ENCODE measurements around the gene ZNF571. TPM values are rescaled to one million over a fixed set of nuclear protein-coding genes. Genes with fewer than 3 reads are reported as not detected.

Gene ZNF571
- polyA plus RNA-seq (ENCODE audit: insufficient read length in 3 of 3), result 10 to 100 TPM in 2 of 3 donors, 1 to 10 TPM in 1; 9.3 to 11.2 (median 10.9) TPM

DNA sequence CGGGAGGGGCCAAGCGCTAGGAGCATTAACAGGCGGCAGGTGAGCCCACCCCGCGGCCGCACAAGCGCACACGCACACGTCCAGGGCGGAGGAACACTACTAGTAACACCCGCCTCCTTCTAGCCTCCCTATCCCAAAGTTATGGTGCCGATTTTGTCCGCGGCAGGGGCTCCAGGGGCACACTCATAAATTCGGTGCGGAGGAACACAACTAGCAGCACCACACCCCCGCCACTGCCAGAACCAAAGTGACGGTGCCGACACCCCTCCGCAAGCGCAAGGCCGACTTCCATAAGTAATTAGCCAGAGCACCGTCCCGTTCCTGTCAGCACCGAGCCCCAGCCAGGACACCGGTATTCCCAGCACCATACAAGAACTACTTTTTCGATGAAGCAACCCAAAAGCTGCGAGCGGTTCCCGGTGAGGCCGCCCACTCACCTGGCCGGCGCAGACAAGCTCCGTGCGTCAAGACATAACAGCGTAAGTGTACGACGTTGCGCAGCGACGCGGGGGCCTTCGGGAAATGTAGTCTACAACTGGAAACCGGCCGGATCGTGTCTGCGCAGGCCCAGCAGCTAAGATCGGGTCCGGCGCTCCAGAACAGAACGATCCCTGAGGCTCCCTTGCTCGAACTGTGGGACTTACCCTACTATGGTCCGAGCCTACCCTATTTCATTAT is at the start of gene ZNF571, which contains the start of gene ZNF540:
Gene ZNF571, minus strand, starts transcription at position 489 of the 678 bp plus-strand sequence. CDS start 8,116 bp downstream, outside the sequence.
Gene ZNF540, plus strand, starts transcription at position 573 of the 678 bp plus-strand sequence. CDS start 3,572 bp downstream, outside the sequence.
- peak; percentile 86 to 92 (median 88) for DNase-seq (ENCODE audit: low read depth in 3 of 3, low spot score in 2 of 3)

DNA sequence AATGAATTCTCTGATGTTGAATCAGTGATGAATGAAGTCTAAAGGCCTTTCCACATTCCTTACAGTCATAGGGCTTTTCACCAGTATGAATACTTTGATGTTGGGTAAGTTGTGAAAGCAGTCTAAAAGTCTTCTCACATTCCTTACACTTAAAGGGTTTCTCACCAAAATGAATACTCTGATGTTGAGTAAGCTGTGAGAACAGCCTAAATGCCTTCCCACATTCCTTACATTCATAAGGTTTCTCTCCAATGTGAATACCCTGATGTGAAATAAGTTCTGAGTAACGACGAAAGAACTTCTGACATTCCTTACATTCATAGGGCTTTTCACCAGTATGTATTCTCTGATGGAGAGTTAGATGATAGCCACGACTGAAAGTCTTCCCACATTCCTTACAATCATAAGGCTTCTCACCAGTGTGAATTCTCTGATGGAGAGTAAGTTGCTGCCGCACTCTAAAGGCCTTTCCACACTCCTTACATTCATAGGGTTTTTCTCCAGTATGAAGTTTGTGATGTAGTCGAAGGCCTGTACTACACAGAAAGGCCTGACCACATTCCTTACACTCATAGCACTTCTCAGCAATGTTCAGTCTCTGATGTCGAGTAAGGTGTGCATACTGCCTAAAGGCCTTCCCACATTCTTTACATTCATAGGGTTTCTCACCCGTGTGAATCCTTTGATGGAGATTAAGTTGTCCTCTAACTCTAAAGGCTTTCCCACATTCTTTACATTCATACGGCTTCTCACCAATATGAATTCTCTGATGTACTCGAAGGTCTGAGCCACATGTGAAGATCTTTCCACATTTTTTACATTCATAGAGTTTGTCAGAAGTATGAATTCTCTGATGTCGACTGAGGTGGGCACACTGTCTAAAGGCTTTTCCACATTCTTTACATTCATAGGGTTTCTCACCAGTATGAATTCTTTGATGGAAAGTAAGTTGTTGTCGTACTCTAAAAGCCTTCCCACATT is 40.8 kb upstream of the ZNF571 start:
- no peak for DNase-seq (ENCODE audit: low read depth in 3 of 3, low spot score in 2 of 3)

DNA sequence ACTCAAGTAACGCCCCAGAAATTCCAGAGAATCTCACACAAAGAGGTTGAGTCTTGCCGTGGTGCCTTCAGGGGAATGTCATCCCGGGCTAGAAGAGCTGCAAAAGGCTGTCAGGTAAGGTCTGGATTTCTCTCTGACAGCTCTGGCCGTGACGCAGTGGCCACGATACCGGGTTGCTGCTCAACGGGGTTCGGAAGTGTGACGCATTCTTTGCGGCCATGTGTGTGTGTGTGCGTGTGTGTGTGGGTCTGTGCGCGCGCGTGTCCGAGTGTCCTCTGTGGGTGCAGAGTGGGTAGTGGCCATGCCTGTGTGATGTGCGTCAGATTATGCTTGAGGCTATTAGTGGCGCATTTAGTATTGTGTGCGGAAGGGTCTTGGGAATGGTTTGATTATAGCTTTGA is 390 bp upstream of the ZNF571 start:
- no peak for DNase-seq (ENCODE audit: low read depth in 3 of 3, low spot score in 2 of 3)

DNA sequence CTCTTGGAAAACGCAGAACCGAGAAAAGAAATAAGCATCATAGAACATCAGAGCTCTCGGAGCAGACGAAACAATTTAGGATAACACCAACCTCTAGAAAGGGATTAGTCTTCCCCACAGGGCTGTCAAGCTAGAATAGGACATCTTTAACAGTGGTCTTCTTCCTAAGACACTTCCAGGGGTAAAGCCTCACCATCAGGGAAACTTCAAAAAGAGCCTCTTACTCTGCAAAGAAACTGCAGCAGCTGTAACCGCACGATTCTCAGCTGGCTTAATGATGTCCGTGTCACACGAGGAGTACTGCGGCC is 642 bp downstream of the ZNF571 start:
- peak; percentile 19 to 58 (median 53) for DNase-seq (ENCODE audit: low read depth in 3 of 3, low spot score in 2 of 3)

DNA sequence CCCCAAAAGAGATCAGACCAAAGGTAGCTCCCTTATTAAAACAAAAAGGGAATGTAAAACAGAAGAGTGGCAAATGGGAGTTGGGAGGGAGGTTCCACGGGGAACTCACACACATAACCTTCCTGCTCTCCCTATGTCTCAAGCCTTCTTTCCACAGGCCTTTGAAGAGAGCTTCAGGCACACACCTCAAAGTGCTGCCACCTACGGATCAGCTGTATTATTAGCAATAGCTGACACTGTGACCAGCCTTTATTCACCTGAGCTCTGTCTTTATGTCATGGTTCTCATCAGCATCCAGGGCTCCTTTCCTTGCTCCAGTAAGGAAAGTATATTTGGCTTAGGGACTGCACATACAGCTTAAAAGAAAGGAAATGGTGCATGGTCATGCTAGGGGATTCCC is 11.3 kb downstream of the ZNF571 start:
- no peak for DNase-seq (ENCODE audit: low read depth in 3 of 3, low spot score in 2 of 3)

DNA sequence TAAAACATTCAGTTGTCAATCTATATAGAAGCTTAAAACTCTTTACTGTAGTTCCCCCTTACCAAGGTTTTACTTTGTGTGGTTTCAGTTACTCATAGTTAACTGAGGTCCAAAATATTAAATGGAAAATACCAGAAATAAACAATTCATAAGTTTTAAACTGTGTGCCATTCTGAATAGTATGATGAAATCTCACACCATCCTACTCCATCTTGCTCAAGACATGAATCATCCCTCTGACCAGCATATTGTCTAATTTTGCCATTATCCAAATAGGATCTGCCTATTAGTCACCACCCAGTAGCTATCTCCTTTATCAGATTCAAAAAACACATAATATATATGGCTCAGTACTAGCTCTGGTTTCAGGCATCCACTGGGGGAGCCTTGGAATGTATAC is 22.4 kb downstream of the ZNF571 start:
- DNase-seq (ENCODE audit: low read depth in 3 of 3, low spot score in 2 of 3), result no peak

DNA sequence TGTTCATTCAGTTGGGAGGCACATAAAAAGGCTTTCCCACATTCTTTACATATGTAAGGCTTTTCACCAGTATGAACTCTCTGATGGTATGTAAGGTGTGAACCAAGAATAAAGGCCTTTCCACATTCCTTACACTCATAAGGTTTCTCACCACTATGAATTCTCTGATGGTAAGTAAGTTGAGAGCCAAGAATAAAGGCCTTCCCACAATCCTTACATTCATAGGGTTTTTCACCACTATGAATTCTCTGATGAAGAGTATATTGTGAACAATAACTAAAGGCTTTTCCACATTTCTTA is 29.3 kb downstream of the ZNF571 start:
- no peak for DNase-seq (ENCODE audit: low read depth in 3 of 3, low spot score in 2 of 3)

DNA sequence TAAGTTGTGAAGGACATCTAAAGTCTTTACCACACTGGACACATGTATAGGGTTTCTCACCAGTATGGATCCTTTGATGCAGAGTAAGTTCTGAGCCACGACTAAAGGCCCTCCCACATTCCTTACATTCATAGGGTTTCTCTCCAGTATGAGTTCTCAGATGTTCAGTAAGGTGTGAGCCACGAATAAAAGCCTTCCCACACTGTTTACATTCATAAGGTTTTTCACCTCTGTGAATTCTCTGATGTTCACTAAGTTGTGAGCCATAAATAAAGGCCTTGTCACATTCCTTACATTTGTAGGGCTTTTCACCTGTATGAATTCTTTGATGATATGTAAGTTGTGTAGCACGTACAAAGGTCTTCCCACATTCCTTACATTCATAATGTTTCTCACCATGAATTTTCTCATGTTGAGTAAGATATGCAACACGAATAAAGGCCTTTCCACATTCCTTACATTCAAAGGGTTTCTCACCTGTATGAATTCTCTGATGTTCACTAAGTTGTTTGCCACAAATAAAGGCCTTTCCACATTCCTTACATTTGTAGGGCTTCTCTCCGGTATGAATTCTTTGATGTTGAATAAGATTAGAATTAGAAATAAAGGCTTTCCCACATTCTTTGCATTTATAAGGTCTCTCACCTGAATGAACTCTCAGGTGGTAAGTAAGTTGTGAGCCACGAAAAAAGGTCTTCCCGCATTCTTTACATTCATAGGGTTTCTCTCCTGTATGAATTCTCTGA is 29.8 kb downstream of the ZNF571 start:
- no peak for DNase-seq (ENCODE audit: low read depth in 3 of 3, low spot score in 2 of 3)

DNA sequence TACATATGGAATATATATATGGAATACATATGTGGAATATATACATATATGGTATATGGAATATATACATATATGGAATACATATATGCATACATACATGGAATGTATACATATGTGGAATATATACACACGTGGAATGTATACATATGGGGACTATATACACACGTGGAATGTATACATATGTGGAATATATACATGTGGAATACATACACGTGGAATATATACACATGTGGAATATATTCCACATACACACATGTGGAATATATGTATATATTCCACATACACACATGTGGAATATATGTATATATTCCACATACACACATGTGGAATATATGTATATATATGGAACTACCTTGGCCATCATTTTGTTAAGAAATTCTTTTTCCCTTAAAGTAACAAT is 31.1 kb downstream of the ZNF571 start:
- DNase-seq (ENCODE audit: low read depth in 3 of 3, low spot score in 2 of 3), result no peak

DNA sequence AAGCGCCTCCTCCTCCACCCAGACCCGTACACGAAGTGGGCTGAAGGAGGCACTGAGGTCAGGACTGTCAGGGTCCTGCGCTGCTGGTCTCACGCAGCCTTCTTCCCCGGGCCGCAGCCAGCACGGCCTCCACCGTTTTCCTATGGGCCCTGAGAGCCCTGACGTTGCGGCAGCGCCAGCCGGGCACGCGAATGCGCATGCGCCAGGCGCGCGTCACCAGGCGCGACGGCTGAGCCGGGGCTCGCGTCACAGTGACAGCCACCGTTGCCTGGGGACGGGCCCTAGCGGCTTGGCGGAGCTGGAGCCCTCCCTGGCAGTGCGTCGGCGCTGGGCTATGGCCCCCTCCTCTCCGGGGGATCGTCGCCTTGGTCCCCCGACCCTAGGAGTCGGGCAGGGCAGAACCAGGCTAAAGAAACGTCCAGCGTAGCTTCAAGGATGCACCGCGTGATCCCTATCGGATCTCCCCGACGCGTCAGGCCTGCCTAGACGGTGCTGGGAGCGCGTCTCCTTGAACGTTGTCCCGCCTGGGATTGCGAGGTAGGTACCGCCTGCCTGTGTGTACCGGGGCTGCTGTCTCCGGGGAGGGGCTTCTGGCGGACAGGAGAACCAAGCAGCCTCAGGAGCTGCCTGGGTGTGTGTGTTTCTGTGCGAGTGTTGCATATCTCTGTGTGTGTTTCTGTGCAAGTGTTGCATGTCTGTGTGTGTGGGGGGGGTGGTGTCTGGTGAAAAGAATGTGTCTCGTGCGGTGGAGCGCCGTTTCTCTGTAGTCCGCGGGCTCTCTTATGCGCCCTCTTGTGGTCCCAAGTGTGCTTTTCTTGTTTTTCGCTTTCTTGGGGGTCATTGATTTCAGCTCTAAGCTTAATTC is 43.2 kb downstream of the ZNF571 start:
- DNase-seq (ENCODE audit: low read depth in 3 of 3, low spot score in 2 of 3), result peak; percentile 58 to 70 (median 62)

DNA sequence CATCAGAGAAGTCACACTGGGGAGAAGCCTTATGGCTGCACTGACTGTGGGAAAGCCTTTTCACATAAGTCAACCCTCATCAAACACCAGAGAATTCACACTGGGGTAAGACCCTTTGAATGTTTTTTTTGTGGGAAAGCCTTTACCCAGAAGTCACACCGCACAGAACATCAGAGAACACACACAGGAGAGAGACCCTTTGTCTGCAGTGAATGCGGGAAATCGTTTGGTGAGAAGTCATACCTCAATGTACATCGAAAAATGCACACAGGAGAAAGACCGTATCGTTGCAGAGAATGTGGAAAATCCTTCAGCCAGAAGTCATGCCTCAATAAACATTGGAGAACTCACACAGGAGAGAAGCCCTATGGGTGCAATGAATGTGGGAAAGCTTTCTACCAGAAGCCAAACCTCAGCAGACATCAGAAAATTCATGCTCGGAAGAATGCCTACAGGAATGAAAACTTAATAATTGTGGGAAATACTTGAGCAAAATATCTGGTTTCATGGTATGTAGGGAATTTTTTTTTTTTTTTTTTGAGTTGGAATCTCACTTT is 57.1 kb downstream of the ZNF571 start:
- DNase-seq (ENCODE audit: low read depth in 3 of 3, low spot score in 2 of 3), result no peak

DNA sequence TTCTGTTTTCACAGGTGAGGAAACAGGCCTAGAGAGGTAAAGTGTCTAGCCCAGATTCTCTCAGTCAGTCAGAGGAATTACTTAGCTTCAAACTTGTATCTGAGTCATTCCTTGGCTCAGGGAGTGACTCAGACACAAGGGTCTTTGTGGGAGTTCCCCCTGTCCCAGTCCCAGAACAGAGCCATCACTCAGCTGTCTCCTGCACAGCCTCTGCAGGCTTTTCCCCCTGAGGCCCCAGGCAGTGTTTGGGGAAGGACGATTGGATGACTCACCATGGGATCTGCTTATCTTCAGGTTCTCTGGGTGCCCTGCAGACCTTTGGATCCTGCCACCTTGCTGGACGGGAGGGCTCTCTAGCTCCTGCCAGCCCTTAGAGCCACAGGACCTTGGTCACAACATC is 74.7 kb downstream of the ZNF571 start:
- DNase-seq (ENCODE audit: low read depth in 3 of 3, low spot score in 2 of 3), result no peak

Other genes with a start within 250 kb of the ZNF571 start
- 10 to 100 TPM in 1 of 3 donors, 1 to 10 TPM in 2; 8.3 to 17.9 (median 8.9) TPM for gene ZNF527, start 223.7 kb downstream of the ZNF571 start, polyA plus RNA-seq (ENCODE audit: insufficient read length in 3 of 3)
- 10 to 100 TPM; 13.4 to 14.9 (median 13.7) TPM for gene ZNF569, start 127.3 kb downstream of the ZNF571 start, polyA plus RNA-seq (ENCODE audit: insufficient read length in 3 of 3)
- gene ZNF570, start 125.4 kb downstream of the ZNF571 start, polyA plus RNA-seq (ENCODE audit: insufficient read length in 3 of 3), result 10 to 100 TPM in 2 of 3 donors, 1 to 10 TPM in 1; 9.8 to 11.5 (median 10.8) TPM
- 10 to 100 TPM; 18.3 to 20.6 (median 19.6) TPM for gene ZNF793, start 87.9 kb downstream of the ZNF571 start, polyA plus RNA-seq (ENCODE audit: insufficient read length in 3 of 3)
- 1 to 10 TPM; 4.5 to 5.1 (median 5.0) TPM for gene ZNF540, start 84 bp upstream of the ZNF571 start, polyA plus RNA-seq (ENCODE audit: insufficient read length in 3 of 3)
- gene ZFP30, start 60.7 kb upstream of the ZNF571 start, polyA plus RNA-seq (ENCODE audit: insufficient read length in 3 of 3), result 10 to 100 TPM; 23.2 to 27.0 (median 23.4) TPM
- gene ZNF607, start 125.0 kb upstream of the ZNF571 start, polyA plus RNA-seq (ENCODE audit: insufficient read length in 3 of 3), result 10 to 100 TPM; 13.2 to 15.7 (median 13.4) TPM
- 10 to 100 TPM; 11.0 to 13.4 (median 12.5) TPM for gene ZNF573, start 184.8 kb upstream of the ZNF571 start, polyA plus RNA-seq (ENCODE audit: insufficient read length in 3 of 3)

Measured in right renal cortex interstitium (tissue), 3 donors.